ENCODE data around the gene KCNQ1.

- TF ChIP-seq CTCF (IDR thresholded peaks at IDR 0.05) (no peak), POLR2AphosphoS5 (IDR thresholded peaks at IDR 0.05) (no peak), EP300 (IDR thresholded peaks at IDR 0.05) (no peak)
Measured at GRCh38 chr11:2515401-2516275, 70.8 kb downstream of the KCNQ1 start.

Data from upper lobe of left lung (tissue), 4 donors.